Testis (tissue), 2 donors: ENCODE results near the gene TENT4B.

Experiments
- CTCF ChIP-seq, 3 experiments: fragments of 450-650 bp in 2 of 3; fragments of 200-600 bp in 1 of 3; sonication (generic) in 1 of 3; IDR thresholded peaks; one replicate each; pipeline ENCODE4 v1.5.1; 2016 to 2019; ENCODE audit warnings: antibody characterized with exemption in 3 of 3, mild to moderate bottlenecking in 2 of 3, moderate library complexity in 1 of 3
- POLR2A ChIP-seq: fragments of 450-650 bp; IDR thresholded peaks from one replicate; pipeline ENCODE4 v1.6.1; 2017; ENCODE audit warnings: antibody characterized with exemption, mild to moderate bottlenecking, moderate library complexity

GRCh38 chr16:50144211-50144610 is 8.9 kb upstream of the TENT4B start:
- no peak for TF ChIP-seq CTCF (IDR thresholded peaks at IDR 0.05)
- no peak for TF ChIP-seq POLR2A
